Inflammatory macrophage treated with lipopolysaccharide for 1 hour (primary cell): Measurements from ENCODE around the gene DPP4.
A peak's percentile ranks its signal among the peaks of the same experiment; 100 is the strongest.

Experiments used
- DNase-seq, 2 donors: peaks; one replicate each; pipeline ENCODE4 v3.0.0-alpha.2; 2020 to 2022

The DPP4 gene

DNA sequence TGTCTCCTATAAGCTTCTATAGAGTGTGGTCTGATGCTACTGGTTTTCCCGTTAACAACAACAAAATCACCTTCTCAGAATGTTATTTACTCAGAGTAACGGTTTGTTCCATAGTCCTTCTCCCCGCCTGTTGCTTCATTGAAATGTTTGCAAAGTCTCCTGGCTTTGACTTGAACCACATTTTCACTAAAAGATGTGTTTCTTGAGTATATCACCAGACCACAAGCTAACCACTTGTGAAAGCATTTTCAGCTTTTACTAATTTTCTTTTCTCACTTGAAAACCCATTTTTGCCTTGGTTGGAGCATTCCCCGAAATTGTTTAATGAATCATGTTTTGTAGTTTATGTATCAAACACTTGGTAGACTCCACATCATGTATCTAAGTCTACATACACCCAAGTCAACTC lies 121.2 kb downstream of the DPP4 start:
- no peak for DNase-seq

DNA sequence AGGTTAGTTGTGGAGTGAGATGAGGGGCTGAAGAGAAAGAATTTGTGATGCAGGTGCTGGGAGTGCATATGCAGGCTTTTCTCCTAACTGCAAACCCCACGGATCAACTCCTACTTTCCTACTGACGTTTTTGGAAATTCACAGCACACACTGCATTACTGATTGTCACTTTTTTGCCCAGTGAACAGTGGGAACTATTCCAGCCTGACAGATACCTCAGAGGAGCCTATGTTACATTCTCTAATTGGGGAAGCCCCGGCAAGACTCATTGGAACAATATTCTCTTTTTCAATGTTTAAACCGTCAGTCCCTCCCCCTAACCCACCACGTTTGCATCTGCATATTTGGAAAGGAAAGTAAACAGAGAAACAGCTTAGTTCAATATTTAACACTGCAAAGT lies 126.2 kb downstream of the DPP4 start:
- no peak for DNase-seq

DNA sequence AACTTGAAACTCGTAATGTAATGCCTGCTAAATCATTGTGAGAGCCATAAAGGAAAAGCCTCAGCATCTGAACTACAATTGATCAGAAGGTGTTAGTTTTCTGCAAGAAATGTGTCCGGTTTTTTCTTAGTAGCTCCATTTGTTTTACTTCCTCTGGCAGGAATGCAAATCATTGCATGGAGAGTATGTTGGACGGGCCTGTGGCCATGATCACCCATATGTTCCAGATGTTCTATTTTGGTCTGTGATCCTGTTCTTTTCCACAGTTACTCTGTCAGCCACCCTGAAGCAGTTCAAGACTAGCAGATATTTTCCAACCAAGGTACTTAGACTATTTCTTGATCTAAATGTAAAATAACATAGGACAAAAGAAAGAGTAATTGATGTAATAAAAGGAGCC lies 126.6 kb downstream of the DPP4 start:
- no peak for DNase-seq

DNA sequence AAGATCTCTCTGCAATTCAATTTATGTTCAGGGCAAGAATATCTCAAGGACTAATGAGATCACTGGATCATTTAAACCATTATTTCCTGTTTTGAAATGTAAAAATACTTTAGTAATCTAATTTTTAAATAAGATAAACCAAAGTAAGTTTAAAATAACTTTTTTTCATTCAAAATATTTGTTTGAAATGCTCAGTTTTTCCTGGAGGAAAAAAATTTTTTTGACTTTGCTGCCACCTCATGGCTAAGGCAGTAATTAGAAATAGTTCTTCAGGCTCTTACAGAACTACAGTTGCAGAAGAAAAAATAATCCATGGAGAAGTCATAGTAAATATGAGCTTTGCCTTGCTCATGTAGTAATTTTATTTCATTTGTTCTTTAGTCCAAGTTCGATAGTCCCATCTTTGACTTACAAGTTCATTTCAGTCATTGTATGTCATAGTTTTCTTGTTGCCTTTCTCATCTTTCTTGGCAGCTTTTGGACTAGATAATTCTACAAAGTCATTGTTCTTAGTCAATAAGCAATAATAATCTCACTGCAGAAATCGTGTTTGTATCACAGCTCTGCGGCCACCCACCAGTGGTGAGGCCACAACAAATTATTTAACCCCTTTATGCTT lies 127.4 kb downstream of the DPP4 start:
- peak; percentile 30 to 76 for DNase-seq

DNA sequence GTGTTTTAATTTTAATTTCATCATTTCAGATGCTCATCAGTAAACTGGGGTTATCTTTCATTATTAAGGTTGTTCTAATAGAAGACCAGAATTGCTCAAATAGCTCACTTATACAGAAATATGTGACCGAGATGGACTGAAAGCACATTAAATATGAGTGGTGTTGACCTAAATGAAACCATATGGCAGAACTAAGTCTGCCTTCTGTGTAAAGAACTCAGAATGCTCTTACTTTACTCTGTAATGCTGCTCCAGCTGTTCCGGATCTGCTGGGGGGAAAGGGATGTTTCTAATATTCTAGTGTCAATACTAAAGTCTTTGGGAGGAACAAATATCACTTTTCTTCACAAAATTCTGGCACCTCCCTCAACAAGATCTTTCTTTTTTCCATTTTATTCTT lies 131.0 kb downstream of the DPP4 start:
- DNase-seq = no peak
